ENCODE measurements around the gene MAK.
"Not testable (repeated sequence)": the region's sequence is repeated elsewhere in the genome, so short reads cannot be mapped to it uniquely, and the experiment has no call there.

- TF ChIP-seq ZBTB43 (CRISPR knock-in tag; conservative IDR thresholded peaks at IDR 0.05); ZNF503 (CRISPR knock-in tag; IDR thresholded peaks at IDR 0.05); CTCF (CRISPR knock-in tag; IDR thresholded peaks at IDR 0.05); POLR2A (IDR thresholded peaks at IDR 0.05; ENCODE audit: insufficient read depth in 1 of 2, low read depth in 2 of 2, low read length in 2 of 2); AKAP8 (CRISPR knock-in tag; IDR thresholded peaks at IDR 0.05); ZNF101 (CRISPR knock-in tag; IDR thresholded peaks at IDR 0.05; ENCODE audit: borderline replicate concordance, low read depth): not testable (repeated sequence)
- TF ChIP-seq, protein P1, sequence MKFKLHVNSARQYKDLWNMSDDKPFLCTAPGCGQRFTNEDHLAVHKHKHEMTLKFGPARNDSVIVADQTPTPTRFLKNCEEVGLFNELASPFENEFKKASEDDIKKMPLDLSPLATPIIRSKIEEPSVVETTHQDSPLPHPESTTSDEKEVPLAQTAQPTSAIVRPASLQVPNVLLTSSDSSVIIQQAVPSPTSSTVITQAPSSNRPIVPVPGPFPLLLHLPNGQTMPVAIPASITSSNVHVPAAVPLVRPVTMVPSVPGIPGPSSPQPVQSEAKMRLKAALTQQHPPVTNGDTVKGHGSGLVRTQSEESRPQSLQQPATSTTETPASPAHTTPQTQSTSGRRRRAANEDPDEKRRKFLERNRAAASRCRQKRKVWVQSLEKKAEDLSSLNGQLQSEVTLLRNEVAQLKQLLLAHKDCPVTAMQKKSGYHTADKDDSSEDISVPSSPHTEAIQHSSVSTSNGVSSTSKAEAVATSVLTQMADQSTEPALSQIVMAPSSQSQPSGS (CRISPR knock-in tag; IDR thresholded peaks at IDR 0.05): not testable (repeated sequence)
Observed at GRCh38 chr6:10863031-10863430, 24.7 kb upstream of the MAK start.
